ENCODE measurements around the gene ACACB.

Gene ACACB

DNA sequence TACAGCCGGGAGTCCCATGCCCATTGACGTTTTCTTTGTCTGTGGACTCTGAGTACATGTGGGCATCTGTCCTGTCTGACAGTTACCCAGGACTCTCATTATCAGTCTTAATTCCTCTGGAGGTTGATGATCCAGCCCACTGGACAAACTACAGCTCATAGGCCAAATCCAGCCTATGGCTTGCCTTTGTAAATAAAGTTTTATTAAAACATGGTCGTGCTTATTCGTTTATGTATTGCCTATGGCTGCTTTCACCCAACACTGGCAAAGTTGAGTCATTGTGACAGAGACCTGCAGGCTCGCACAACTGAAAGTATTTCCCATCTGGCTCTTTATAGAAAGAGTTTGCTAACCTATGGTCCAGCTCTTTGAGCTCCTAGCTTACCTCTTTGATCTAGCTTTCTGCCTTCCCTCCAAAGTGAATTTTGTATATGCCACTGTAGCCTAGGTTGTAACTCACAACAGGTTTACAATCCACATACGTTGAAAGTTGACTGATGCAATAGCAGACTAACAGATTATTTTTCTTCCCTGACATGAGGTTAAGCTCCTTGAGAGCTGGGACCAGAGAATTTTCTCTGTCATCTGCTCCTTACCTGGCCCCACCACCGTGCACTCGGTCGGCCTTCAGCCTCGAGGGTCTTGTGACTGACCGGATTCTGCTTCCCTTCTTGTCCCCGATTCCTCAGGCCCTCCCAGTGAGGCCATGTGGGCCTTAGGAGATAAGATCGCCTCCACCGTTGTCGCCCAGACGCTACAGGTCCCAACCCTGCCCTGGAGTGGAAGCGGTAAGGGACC, 57.3 kb downstream of the ACACB start:
- no peak for DNase-seq (ENCODE audit: low read depth in 2 of 2)

DNA sequence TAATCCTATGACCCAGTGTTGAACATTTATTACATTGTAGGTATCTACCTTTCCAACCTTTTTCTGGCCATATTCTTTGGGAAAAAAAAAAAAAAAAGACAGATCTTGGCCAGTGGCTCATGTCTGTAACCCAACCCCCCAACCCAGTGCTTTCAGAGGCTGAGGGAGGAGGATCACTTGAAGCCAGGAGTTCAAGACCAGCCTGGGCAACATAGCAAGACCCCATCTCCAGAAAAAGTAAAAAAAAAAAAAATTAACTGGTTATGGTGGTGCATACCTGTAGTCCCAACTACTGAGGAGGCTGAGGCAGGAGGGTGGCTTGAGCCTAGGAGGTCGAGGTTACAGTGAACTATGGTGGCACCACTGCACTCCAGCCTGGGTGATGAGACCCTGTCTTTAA, 58.1 kb downstream of the ACACB start:
- DNase-seq (ENCODE audit: low read depth in 2 of 2): no peak

DNA sequence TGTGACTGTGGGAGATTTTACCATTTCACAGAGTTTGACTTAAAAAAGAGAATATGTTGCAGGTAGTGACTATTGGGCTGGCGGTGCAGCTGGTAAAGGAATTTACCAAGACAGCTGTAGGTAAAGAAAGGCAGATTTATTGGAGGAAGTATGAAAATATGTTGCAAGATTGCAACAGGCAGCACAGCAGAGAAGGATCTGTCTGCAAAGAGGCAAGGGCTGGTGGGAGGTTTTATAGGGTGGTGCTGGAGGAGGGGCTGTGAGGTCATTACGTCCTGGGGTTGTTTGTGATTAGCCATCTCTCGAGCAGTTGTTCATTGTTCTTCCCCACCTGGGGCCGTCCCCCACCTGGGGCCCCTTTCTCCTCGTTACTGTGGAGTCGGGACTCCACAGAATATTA, 62.1 kb downstream of the ACACB start:
- DNase-seq (ENCODE audit: low read depth in 2 of 2): no peak

DNA sequence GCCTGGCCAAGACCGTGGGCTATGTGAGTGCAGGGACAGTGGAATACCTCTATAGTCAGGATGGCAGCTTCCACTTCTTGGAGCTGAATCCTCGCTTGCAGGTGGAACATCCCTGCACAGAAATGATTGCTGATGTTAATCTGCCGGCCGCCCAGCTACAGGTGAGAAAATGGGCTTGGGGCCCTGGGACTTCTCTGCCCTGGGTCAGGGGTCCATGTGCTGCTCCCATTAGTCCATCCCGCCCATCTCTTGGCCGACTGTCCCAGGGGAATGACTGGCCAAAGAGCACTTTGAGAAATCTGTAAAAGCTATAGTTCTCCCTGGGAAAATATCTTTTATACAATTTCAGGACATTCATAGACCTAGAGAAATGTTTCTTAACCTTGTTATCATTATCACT, 63.5 kb downstream of the ACACB start:
- no peak for DNase-seq (ENCODE audit: low read depth in 2 of 2)

DNA sequence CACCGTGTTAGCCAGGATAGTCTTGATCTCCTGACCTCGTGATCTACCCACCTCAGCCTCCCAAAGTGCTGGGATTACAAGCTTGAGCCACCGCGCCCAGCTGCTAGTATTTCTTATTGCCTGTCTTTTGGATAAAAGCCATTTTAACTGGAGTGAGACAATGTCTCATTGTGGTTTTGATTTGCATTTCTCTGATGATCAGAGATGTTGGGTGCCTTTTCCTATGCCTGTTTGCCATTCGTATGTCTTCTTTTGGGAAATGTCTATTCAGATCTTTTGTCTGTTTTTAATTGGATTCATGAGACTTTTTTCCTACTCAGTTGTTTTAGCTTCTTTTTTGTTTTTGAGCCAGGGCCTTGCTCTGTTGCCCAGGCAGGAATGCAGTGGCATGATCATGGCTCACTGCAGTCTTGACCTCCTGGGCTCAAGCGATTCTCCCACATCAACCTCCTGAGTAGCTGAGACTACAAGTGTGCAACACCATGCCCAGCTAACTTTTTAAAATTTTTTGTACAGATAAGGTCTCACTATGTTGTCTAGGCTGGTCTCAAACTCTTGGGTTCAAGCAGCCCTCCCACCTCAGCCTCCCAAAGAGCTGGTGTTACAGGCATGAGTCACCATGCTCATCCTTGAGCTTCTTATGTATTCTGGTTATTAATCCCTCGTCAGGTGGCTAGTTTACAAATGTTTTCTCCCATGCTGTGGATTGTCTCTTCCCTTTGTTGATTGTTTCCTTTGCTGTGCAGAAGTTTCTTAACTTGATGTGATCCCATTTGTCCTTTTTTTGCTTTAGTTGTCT, 65.9 kb downstream of the ACACB start:
- DNase-seq (ENCODE audit: low read depth in 2 of 2): no peak

DNA sequence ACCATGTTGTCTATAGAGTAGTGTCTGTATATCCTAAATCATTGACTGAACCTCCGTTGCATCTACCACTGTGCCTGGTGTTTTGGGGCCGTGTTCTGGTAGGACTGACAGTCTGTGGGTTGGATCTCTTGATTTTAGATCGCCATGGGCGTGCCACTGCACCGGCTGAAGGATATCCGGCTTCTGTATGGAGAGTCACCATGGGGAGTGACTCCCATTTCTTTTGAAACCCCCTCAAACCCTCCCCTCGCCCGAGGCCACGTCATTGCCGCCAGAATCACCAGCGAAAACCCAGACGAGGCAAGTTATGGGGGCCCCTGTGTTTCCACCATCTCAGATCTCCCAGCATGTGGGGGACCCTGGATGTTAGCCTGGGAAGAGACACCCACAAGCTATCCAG, 69.1 kb downstream of the ACACB start:
- no peak for DNase-seq (ENCODE audit: low read depth in 2 of 2)

DNA sequence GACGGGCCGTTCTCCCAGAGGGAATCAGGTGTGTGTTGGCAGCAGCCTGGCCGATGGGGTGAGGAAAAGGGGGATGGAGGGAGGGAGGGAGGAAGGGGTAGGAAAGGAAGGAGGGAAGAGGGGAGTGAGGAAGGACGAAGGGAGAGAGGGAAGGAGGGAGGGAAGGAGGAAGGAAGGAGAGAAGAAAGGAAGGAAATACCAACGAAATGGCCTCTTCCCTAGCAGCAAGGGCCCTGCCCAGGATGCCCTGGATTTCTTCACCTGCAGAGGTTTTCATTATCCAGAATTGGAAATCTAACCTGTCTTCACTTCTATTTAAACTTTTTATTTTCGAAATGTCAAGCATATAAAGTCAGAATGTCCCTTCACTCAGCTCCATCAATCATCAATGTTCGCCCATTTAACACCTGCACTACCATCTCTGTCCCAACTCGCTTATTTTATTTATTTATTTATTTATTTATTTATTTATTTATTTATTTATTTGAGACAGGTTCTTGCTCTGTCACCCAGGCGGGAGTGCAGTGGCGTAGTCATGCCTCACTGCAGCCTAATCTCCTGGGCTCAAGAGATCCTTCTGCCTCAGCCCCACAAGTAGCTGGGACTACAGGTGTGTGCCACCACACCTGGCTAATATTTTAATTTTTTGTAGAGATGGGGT, 70.7 kb downstream of the ACACB start:
- no peak for DNase-seq (ENCODE audit: low read depth in 2 of 2)

DNA sequence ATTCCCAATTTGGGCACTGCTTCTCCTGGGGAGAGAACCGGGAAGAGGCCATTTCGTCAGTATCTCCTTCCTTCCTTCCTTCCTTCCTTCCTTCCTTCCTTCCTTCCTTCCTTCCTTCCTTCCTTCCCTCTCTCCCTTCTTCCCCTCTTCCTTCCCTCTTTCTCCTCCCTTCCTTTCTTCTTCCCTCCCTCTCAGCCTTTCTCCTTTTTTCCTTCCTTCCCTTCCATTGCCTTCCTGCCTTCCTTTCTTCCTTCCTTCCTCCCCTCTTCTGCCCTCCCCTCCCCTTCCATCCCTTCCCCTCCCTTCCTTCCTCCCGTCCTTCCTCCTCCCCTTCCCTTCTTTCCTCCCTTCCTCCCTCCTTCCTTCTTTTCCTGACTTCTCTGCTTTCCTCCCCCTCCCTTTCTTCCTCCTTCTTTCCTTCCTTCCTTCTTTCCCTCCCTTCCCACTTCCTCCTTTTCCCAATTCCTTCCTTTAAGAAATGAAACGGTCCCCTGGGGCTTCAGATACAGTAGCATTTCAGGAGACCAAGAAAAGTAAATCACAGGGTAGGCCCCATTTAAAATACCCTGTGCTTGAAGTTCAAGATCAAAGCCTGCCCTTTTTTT, 71.8 kb downstream of the ACACB start:
- DNase-seq (ENCODE audit: low read depth in 2 of 2): no peak

DNA sequence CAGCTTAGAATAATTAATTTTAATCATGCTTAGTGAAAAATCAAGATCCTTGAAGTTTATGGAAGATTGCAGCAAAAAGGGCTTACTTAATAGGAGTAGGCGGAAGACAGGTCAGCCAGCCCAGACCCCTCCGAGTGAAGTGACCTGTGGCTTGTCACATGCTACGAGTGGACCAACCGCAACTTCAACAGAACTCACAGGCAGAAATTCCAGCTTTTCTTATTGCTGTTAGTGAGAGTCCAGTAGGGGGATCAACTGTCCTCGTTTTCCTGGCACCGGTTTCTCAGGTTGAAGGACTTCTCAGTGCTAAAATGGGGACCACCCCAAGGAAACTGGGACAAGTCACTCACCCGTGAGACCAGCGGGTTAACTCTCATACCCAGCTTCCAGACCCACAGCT, 72.9 kb downstream of the ACACB start:
- no peak for DNase-seq (ENCODE audit: low read depth in 2 of 2)

DNA sequence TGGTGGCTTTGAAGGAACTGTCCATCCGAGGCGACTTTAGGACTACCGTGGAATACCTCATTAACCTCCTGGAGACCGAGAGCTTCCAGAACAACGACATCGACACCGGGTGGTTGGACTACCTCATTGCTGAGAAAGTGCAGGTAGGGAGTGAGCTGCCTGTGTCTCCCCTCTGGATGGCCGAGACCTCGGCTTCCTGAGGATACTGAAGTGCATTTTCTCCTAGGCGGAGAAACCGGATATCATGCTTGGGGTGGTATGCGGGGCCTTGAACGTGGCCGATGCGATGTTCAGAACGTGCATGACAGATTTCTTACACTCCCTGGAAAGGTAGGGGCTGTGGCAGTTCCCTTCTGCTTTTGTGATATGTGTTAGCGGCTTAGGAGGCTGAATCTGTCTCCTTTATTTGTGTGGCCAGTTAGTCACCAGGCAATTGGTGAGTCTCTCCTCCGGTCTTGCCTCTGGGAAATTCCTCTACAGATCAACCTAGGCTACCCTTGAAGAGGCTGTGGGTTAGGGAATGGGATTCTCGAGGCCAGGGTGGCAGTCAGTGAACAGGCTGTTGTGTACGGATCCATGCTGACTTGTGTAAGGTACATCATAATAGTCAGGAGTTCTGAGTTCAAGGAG, 75.3 kb downstream of the ACACB start:
- no peak for DNase-seq (ENCODE audit: low read depth in 2 of 2)

DNA sequence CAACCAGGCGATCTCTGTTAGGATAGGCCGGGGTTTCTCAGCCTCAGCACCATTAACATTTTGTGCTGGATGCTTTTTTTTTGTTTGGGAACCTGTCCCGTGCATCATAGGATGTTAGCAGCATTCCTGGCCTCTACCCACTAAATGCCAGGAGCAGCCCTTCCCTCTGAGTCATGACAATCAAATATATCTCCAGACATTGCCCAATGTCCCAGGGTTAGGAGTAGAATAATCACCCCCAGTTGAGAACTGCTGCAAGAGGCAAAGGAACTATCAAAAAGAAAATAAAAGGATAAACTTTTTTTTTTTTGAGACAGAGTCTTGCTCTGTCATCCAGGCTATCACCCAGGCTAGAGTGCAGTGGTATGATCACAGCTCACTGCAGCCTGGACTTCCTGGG, 76.0 kb downstream of the ACACB start:
- no peak for DNase-seq (ENCODE audit: low read depth in 2 of 2)

DNA sequence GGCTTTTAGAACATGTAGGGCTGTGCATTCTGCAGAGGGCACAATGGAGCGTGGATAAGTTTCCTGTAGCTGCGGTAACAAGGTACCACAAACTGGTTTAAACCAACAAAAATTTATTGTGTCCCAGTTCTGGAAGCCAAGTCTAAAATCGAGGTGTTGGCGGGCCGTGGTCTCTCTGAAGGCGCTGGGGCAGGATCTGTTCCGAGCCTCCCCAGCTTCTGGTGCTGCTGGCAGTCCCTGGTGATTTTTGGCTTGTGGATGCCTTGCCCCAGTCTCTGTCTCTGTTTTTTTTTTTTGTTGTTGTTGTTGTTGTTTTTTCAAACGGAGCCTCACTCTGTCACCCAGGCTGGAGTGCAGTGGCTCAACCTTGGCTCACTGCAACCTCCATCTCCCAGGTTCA, 77.5 kb downstream of the ACACB start:
- DNase-seq (ENCODE audit: low read depth in 2 of 2): no peak

DNA sequence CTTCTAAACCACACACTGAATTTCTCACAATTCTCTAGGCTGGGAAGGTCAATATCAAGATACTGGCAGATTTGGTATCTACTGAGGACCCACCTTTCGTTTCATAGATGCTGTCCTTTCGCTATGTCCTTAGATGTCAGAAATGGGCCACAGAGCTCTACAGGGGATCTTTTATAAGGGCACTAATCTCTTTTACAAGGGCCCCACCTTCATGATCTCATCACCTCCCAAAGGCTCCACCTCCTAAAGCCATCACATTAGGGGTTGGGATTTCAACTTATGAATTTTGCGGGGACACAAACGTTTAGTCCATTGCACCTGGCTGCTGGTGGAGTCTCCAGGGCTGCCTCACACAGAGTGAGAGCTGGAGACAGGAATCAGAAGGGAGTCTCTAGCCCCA, 79.9 kb downstream of the ACACB start:
- DNase-seq (ENCODE audit: low read depth in 2 of 2): no peak

DNA sequence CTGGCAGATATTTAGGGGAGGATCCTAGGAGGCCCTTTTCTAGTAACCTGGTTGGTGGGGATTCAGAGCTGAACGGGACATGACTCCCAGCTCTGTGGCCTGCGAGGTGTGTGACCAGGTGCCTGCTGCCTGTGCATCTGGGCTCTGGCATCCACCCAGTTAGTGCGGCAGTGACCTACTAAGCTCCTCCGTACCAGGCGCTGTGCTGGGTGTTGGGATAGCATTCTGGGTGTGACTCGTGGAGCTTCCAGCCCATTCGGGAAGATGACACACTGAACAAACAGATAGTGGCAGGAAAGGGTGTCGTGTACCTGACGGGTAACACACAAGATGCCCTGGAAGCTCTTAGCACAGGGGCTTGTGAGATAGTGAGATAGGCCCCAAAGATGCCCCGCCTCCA, 80.9 kb downstream of the ACACB start:
- no peak for DNase-seq (ENCODE audit: low read depth in 2 of 2)

DNA sequence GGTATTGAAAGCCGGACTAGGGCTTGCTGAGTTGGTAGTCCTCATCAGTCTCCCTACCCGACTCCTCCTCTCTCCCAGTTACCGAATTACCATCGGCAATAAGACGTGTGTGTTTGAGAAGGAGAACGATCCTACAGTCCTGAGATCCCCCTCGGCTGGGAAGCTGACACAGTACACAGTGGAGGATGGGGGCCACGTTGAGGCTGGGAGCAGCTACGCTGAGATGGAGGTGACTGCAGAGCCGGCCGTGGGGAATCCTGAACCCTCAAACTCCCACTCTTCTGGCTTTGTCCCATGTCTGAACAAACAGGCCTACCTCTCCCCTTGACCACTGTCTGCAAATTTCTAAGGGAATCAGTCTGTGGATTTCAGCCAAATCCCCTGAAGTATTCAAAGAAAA, 82.9 kb downstream of the ACACB start:
- DNase-seq (ENCODE audit: low read depth in 2 of 2): no peak

DNA sequence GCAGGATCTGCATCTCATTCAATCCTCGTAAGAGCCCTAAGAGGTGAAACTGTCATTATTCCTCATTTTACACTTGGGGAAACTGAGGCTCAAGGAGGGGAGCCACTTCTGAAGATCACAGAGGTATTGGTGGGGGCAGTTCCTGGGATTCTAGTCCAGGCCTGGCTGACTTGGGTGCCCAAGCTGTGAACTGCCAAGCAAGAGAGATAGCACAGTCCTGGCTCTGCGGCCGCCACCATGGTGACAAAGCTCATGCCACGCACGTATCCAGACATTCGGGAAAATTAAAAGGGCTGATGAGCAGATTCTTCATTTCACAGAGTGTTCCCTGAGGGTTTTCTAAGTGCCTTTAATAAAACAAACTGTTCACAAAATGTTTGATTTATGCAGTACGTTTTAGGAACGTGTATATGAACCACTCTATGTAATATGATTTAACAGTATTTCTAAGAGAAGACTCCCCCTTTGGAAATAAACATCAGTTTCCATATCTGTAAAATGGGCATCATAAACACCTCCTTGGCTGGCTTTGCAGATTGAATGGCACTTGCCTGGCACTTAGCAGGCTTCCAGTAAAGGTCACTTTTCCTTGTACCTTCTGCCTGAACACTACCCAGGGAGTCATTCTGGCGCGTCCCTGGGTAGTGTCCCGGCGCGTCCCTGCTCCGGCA, 84.6 kb downstream of the ACACB start:
- DNase-seq (ENCODE audit: low read depth in 2 of 2): no peak

DNA sequence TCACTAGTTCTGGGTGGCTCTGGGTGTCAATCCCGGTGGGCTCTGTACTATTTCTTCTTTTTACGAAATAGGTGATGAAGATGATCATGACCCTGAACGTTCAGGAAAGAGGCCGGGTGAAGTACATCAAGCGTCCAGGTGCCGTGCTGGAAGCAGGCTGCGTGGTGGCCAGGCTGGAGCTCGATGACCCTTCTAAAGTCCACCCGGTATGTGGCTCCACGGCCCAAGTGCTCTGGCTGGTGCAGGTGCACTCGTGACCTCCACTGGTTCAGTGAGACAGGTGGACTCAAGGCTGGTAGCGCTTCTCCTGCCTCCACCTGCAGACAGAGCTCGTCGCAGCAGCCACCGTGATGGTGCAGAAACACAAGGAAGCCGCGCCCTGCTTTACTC, 85.1 kb downstream of the ACACB start:
- DNase-seq (ENCODE audit: low read depth in 2 of 2): no peak

DNA sequence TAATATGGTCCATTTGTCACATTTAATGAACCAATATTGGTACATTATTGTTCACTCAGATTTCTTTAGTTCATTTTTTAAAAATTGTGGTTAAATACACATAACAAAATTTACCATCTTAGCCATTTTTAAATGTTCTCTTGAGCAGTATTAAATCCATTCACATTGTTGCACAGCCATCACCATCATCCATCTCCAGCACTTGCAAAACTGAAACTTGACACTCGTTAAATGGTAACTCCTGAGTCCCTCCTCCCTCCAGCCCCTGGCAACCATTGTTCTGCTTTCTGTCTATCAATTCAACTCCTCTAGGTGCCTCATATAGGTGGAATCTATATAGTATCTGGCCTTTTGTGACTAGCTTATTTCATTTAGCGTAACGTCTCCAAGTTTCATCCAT, 86.4 kb downstream of the ACACB start:
- no peak for DNase-seq (ENCODE audit: low read depth in 2 of 2)

DNA sequence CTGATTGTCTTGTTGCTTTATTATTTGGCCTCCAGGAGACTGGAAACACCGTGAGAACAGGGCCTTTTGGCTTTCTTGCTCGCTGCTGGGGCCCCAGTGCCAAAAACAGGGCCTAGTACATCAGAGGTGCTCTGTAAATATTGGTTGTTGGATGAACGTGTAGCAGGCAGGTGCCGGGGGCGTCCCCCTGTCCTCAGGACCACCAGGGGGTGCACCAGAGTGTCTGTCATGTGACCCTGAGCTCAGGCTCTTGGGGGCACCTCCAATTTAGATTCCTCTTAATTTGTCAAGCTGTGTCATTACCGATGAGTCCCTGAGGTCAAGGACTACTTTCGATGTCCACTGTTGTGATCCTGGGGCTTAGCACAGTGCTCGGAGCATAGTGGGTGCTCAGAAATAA, 87.1 kb downstream of the ACACB start:
- no peak for DNase-seq (ENCODE audit: low read depth in 2 of 2)

DNA sequence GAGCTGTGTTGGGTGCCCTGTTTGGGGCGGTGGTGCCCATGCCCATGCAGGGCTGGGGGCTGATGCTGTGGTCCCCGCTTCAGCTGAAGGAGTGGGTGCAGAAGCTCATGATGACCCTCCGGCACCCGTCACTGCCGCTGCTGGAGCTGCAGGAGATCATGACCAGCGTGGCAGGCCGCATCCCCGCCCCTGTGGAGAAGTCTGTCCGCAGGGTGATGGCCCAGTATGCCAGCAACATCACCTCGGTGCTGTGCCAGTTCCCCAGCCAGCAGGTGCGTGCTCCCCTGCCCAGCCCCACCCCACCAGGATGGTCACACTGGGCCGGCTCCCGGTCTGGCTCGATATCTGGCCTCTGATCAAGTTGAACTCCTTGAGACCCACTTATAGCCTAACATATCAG, 92.7 kb downstream of the ACACB start:
- DNase-seq (ENCODE audit: low read depth in 2 of 2): no peak

DNA sequence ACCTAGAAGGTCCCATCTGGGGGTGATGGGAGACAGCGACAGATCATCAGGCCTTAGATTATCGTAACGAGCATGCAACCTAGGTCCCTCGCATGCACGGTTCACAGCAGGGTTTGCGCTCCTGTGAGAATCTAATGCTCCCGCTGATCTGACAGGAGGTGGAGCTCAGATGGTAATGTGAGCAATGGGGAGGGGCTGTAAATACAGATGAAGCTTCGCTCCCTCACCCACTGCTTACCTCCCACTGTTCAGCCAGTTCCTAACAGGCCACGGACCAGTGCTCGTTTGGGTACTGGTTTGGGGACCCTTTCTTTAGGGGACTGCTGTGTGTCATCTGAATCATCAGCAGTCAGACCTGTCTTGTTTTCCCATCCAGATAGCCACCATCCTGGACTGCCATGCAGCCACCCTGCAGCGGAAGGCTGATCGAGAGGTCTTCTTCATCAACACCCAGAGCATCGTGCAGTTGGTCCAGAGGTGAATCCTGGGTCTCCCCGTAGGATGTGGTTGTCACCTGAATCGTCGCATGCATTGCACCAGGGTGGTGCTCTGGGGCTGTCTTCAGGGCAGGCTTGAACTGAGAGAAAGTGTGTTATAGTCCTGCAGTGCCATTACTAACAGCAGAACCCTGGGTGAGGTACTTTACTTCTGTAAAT, 96.2 kb downstream of the ACACB start:
- no peak for DNase-seq (ENCODE audit: low read depth in 2 of 2)

Measured in stimulated activated CD8-positive, alpha-beta memory T cell treated with anti-CD3 and anti-CD28 coated beads, Interleukin-15, amount 100 ng/mL, for 48 hours (primary cell).